ENCODE data around the gene OPN1MW2.
"Not testable (repeated sequence)": the region's sequence is repeated elsewhere in the genome, so short reads cannot be mapped to it uniquely, and the experiment has no call there.

Gene OPN1MW2

GRCh38 chrX:154219456-154219855 lies at the start of gene OPN1MW2:
TSS of gene OPN1MW2 (plus strand) at chrX:154219756. CDS start at chrX:154219816, 60 bp downstream.
- H3K27me3 Mint-ChIP-seq; ATAC-seq (ENCODE audit: low read depth); H3K9me3 Mint-ChIP-seq; H3K4me3 Mint-ChIP-seq; H3K27ac Mint-ChIP-seq; H3K36me3 Mint-ChIP-seq; DNase-seq (ENCODE audit: low spot score in 2 of 2); H3K4me1 Mint-ChIP-seq: not testable (repeated sequence)

- H3K36me3 Mint-ChIP-seq; H3K4me1 Mint-ChIP-seq; H3K4me3 Mint-ChIP-seq; H3K27ac Mint-ChIP-seq; DNase-seq (ENCODE audit: low spot score in 2 of 2); H3K9me3 Mint-ChIP-seq; H3K27me3 Mint-ChIP-seq: not testable (repeated sequence)
- ATAC-seq (ENCODE audit: low read depth): peak; percentile 91
These were observed 47.0 kb upstream of the OPN1MW2 start for GRCh38 chrX:154172535-154172943.

GRCh38 chrX:154174356-154174755 lies 45.2 kb upstream of the OPN1MW2 start:
- H3K36me3 Mint-ChIP-seq; H3K9me3 Mint-ChIP-seq; DNase-seq (ENCODE audit: low spot score in 2 of 2); H3K27ac Mint-ChIP-seq; H3K4me3 Mint-ChIP-seq; H3K4me1 Mint-ChIP-seq; H3K27me3 Mint-ChIP-seq; ATAC-seq (ENCODE audit: low read depth): not testable (repeated sequence)

- not testable (repeated sequence) for H3K4me1 Mint-ChIP-seq; H3K27me3 Mint-ChIP-seq; H3K27ac Mint-ChIP-seq; H3K36me3 Mint-ChIP-seq; ATAC-seq (ENCODE audit: low read depth); DNase-seq (ENCODE audit: low spot score in 2 of 2); H3K9me3 Mint-ChIP-seq; H3K4me3 Mint-ChIP-seq
These were observed 37.3 kb upstream of the OPN1MW2 start, which contains the start of gene OPN1MW for GRCh38 chrX:154182296-154182695. TSS of gene OPN1MW (plus strand) at chrX:154182596. CDS start at chrX:154182678, 82 bp downstream.

GRCh38 chrX:154183794-154184193 lies 35.8 kb upstream of the OPN1MW2 start:
- H3K36me3 Mint-ChIP-seq; H3K4me3 Mint-ChIP-seq; ATAC-seq (ENCODE audit: low read depth); H3K27me3 Mint-ChIP-seq; H3K27ac Mint-ChIP-seq; H3K9me3 Mint-ChIP-seq; H3K4me1 Mint-ChIP-seq; DNase-seq (ENCODE audit: low spot score in 2 of 2): not testable (repeated sequence)

- H3K9me3 Mint-ChIP-seq; H3K4me3 Mint-ChIP-seq; H3K36me3 Mint-ChIP-seq; H3K27ac Mint-ChIP-seq; H3K27me3 Mint-ChIP-seq; DNase-seq (ENCODE audit: low spot score in 2 of 2); ATAC-seq (ENCODE audit: low read depth); H3K4me1 Mint-ChIP-seq: not testable (repeated sequence)
These were observed 26.7 kb upstream of the OPN1MW2 start for GRCh38 chrX:154192846-154193245.

GRCh38 chrX:154194316-154194715 lies 25.2 kb upstream of the OPN1MW2 start:
- not testable (repeated sequence) for H3K27me3 Mint-ChIP-seq; DNase-seq (ENCODE audit: low spot score in 2 of 2)

GRCh38 chrX:154196466-154196865 lies 23.1 kb upstream of the OPN1MW2 start:
- H3K4me3 Mint-ChIP-seq; H3K9me3 Mint-ChIP-seq; H3K27me3 Mint-ChIP-seq; ATAC-seq (ENCODE audit: low read depth); H3K4me1 Mint-ChIP-seq; DNase-seq (ENCODE audit: low spot score in 2 of 2); H3K36me3 Mint-ChIP-seq; H3K27ac Mint-ChIP-seq: not testable (repeated sequence)

More at GRCh38 chrX:154194316-154194715, 25.2 kb upstream of the OPN1MW2 start:
- H3K9me3 Mint-ChIP-seq; H3K4me3 Mint-ChIP-seq; ATAC-seq (ENCODE audit: low read depth); H3K36me3 Mint-ChIP-seq; H3K27ac Mint-ChIP-seq; H3K4me1 Mint-ChIP-seq: not testable (repeated sequence)

- ATAC-seq (ENCODE audit: low read depth): peak; percentile 90
- H3K27ac Mint-ChIP-seq: not testable (repeated sequence)
These were observed 9.7 kb upstream of the OPN1MW2 start for GRCh38 chrX:154209670-154210418.

GRCh38 chrX:154211057-154211456 lies 8.5 kb upstream of the OPN1MW2 start:
- H3K4me3 Mint-ChIP-seq; ATAC-seq (ENCODE audit: low read depth); H3K27ac Mint-ChIP-seq; H3K36me3 Mint-ChIP-seq; H3K9me3 Mint-ChIP-seq; DNase-seq (ENCODE audit: low spot score in 2 of 2); H3K4me1 Mint-ChIP-seq; H3K27me3 Mint-ChIP-seq: not testable (repeated sequence)

More at GRCh38 chrX:154209670-154210418, 9.7 kb upstream of the OPN1MW2 start:
- DNase-seq (ENCODE audit: low spot score in 2 of 2); H3K4me3 Mint-ChIP-seq; H3K36me3 Mint-ChIP-seq; H3K9me3 Mint-ChIP-seq; H3K4me1 Mint-ChIP-seq; H3K27me3 Mint-ChIP-seq: not testable (repeated sequence)

- not testable (repeated sequence) for H3K4me3 Mint-ChIP-seq; H3K27me3 Mint-ChIP-seq; H3K9me3 Mint-ChIP-seq; H3K4me1 Mint-ChIP-seq; H3K36me3 Mint-ChIP-seq; H3K27ac Mint-ChIP-seq; DNase-seq (ENCODE audit: low spot score in 2 of 2); ATAC-seq (ENCODE audit: low read depth)
These were observed 8.1 kb upstream of the OPN1MW2 start for GRCh38 chrX:154211499-154211898.

GRCh38 chrX:154225292-154225691 lies 5.7 kb downstream of the OPN1MW2 start:
- H3K4me1 Mint-ChIP-seq; H3K4me3 Mint-ChIP-seq; H3K27me3 Mint-ChIP-seq; H3K27ac Mint-ChIP-seq; H3K36me3 Mint-ChIP-seq; ATAC-seq (ENCODE audit: low read depth); H3K9me3 Mint-ChIP-seq; DNase-seq (ENCODE audit: low spot score in 2 of 2): not testable (repeated sequence)

- not testable (repeated sequence) for ATAC-seq (ENCODE audit: low read depth); DNase-seq (ENCODE audit: low spot score in 2 of 2); H3K27ac Mint-ChIP-seq; H3K9me3 Mint-ChIP-seq; H3K4me3 Mint-ChIP-seq; H3K36me3 Mint-ChIP-seq; H3K27me3 Mint-ChIP-seq; H3K4me1 Mint-ChIP-seq
These were observed 7.2 kb downstream of the OPN1MW2 start for GRCh38 chrX:154226706-154227105.

GRCh38 chrX:154231443-154231842 lies 11.9 kb downstream of the OPN1MW2 start:
- H3K36me3 Mint-ChIP-seq; DNase-seq (ENCODE audit: low spot score in 2 of 2); H3K9me3 Mint-ChIP-seq; ATAC-seq (ENCODE audit: low read depth); H3K4me1 Mint-ChIP-seq; H3K4me3 Mint-ChIP-seq; H3K27me3 Mint-ChIP-seq; H3K27ac Mint-ChIP-seq: not testable (repeated sequence)

GRCh38 chrX:154233620-154234019 lies 14.1 kb downstream of the OPN1MW2 start:
- not testable (repeated sequence) for H3K36me3 Mint-ChIP-seq

More at GRCh38 chrX:154233620-154234019, 14.1 kb downstream of the OPN1MW2 start:
- H3K27ac Mint-ChIP-seq; H3K4me3 Mint-ChIP-seq; H3K4me1 Mint-ChIP-seq; H3K27me3 Mint-ChIP-seq; H3K9me3 Mint-ChIP-seq; DNase-seq (ENCODE audit: low spot score in 2 of 2); ATAC-seq (ENCODE audit: low read depth): not testable (repeated sequence)
